HepG2 (cell line): Measurements from ENCODE around the gene TJP2. TPM values are rescaled to one million over a fixed set of nuclear protein-coding genes. Genes with fewer than 3 reads are reported as not detected.

Source experiments
- CREB1 ChIP-seq, 2 experiments: fragments of 450-650 bp in 1 of 2; IDR thresholded peaks; 2 replicates each; pipeline ENCODE4 v1.6.1; 2016 to 2017; ENCODE audit warnings: control low read depth in 1 of 2, mild to moderate bottlenecking in 1 of 2, missing compliant biosample characterization in 1 of 2, missing genetic modification characterization in 1 of 2
- DR1 ChIP-seq: sonication (generic); formaldehyde crosslinking; IDR thresholded peaks from 2 replicates; pipeline ENCODE4 v1.8.0; 2021; ENCODE audit warnings: mild to moderate bottlenecking, missing genetic modification reagents, inconsistent platforms
- ETV5 ChIP-seq: IDR thresholded peaks from 2 replicates; pipeline ENCODE4 v1.6.1; 2018; ENCODE audit warnings: missing biosample characterization, missing genetic modification reagents, inconsistent platforms, borderline replicate concordance
- FOXO1 ChIP-seq: sonication (generic); formaldehyde crosslinking; IDR thresholded peaks from 2 replicates; pipeline ENCODE4 v1.4.0; 2020; ENCODE audit warnings: missing genetic modification reagents
- HDAC2 ChIP-seq: sonication (generic); formaldehyde crosslinking; IDR thresholded peaks from 2 replicates; pipeline ENCODE4 v1.4.0; 2020; ENCODE audit warnings: missing genetic modification reagents
- JUN ChIP-seq: sonication (generic); formaldehyde crosslinking; IDR thresholded peaks from 2 replicates; pipeline ENCODE4 v1.4.0; 2020; ENCODE audit warnings: mild to moderate bottlenecking, missing genetic modification reagents
- MED8 ChIP-seq: sonication (generic); formaldehyde crosslinking; IDR thresholded peaks from 2 replicates; pipeline ENCODE4 v1.8.1; 2023; ENCODE audit warnings: mild to moderate bottlenecking, missing genetic modification reagents; ENCODE audit not compliant: insufficient replicate concordance
- NCOA2 ChIP-seq: sonication (generic); formaldehyde crosslinking; IDR thresholded peaks from 2 replicates; pipeline ENCODE4 v1.8.0; 2022; ENCODE audit warnings: inconsistent platforms
- PLRG1 ChIP-seq: fragments of 450-650 bp; conservative IDR thresholded peaks from 2 replicates; pipeline ENCODE4 v1.6.1; 2016
- RCOR2 ChIP-seq: IDR thresholded peaks from 2 replicates; pipeline ENCODE4 v1.6.1; 2016; ENCODE audit warnings: missing biosample characterization, missing genetic modification reagents
- RFXAP ChIP-seq: sonication (generic); formaldehyde crosslinking; IDR thresholded peaks from 2 replicates; pipeline ENCODE4 v1.4.0; 2020; ENCODE audit warnings: missing genetic modification reagents, borderline replicate concordance
- SOX6 ChIP-seq, 2 experiments: fragments of 450-650 bp in 1 of 2; sonication (generic) in 1 of 2; formaldehyde crosslinking in 1 of 2; IDR thresholded peaks; 2 replicates each; pipeline versions ENCODE4 v1.4.0 to v1.6.1; 2017 to 2020; ENCODE audit warnings: antibody characterized with exemption in 1 of 2, mild to moderate bottlenecking in 1 of 2, missing genetic modification reagents in 1 of 2
- ZNF10 ChIP-seq: sonication (generic); formaldehyde crosslinking; IDR thresholded peaks from 2 replicates; pipeline ENCODE4 v1.4.0; 2020; ENCODE audit warnings: mild to moderate bottlenecking, low read depth, missing genetic modification reagents, borderline replicate concordance
- ZNF136 ChIP-seq: sonication (generic); formaldehyde crosslinking; IDR thresholded peaks from 2 replicates; pipeline ENCODE4 v1.8.1; 2022; ENCODE audit warnings: low read depth, mild to moderate bottlenecking, moderate library complexity, missing genetic modification reagents
- ZNF205 ChIP-seq: IDR thresholded peaks from 2 replicates; pipeline ENCODE4 v1.6.1; 2018; ENCODE audit warnings: missing biosample characterization, missing genetic modification reagents
- ZNF354B ChIP-seq: sonication (generic); formaldehyde crosslinking; IDR thresholded peaks from 2 replicates; pipeline ENCODE4 v1.8.0; 2022; ENCODE audit warnings: mild to moderate bottlenecking, missing genetic modification reagents
- ZNF431 ChIP-seq: sonication (generic); formaldehyde crosslinking; IDR thresholded peaks from 2 replicates; pipeline ENCODE4 v1.9.0; 2022; ENCODE audit warnings: missing genetic modification reagents, low read depth, mild to moderate bottlenecking, borderline replicate concordance
- ZNF441 ChIP-seq: sonication (generic); formaldehyde crosslinking; IDR thresholded peaks from 2 replicates; pipeline ENCODE4 v1.7.0; 2021; ENCODE audit warnings: missing genetic modification reagents, borderline replicate concordance
- ZNF879 ChIP-seq: sonication (generic); formaldehyde crosslinking; IDR thresholded peaks from 2 replicates; pipeline ENCODE4 v1.8.1; 2023; ENCODE audit warnings: missing genetic modification reagents
- polyA plus RNA-seq, 8 experiments: library from polyadenylated mRNA; depleted of rRNA in 3 of 8; stranded (reverse) in 7 of 8; unstranded in 1 of 8; fragments of >200 nt; fragmentation: Illumina TruSeq in 4 of 8; extraction: Trizol in 4 of 8; gene quantifications; 2 replicates each; pipeline versions ENCODE4 v1.2.1 to v1.2.3, GENCODE V29; 2011 to 2016; ENCODE audit warnings: low read depth in 4 of 8, missing spikeins in 1 of 8, mixed read lengths in 1 of 8; ENCODE audit not compliant: insufficient read depth in 1 of 8
- total RNA-seq, 5 experiments: library from RNA; depleted of rRNA; stranded (reverse); fragments of >200 nt; fragmentation: Illumina TruSeq; extraction: Trizol; gene quantifications; 2 replicates each; pipeline ENCODE4 v1.2.3, GENCODE V29; 2016; ENCODE audit warnings: low read depth in 1 of 5
- TF ChIP-seq, protein P1 (sequence below): sonication (generic); formaldehyde crosslinking; IDR thresholded peaks from 2 replicates; pipeline ENCODE4 v1.5.1; 2020; ENCODE audit warnings: mild to moderate bottlenecking, missing genetic modification reagents
- TF ChIP-seq, protein P2 (sequence below): sonication (generic); formaldehyde crosslinking; IDR thresholded peaks from 2 replicates; pipeline ENCODE4 v1.9.0; 2021; ENCODE audit warnings: missing genetic modification reagents, borderline replicate concordance
- TF ChIP-seq, protein P3 (sequence below): IDR thresholded peaks from 2 replicates; pipeline ENCODE4 v1.6.1; 2016; ENCODE audit warnings: missing biosample characterization, missing genetic modification reagents, low read depth

Gene TJP2
- total and polyA plus RNA-seq, 2 of the 13 experiments (the other 11 are each of a cell fraction or from before 2014, with no cell fraction given): 109 to 110 TPM

- TF ChIP-seq, protein P1, sequence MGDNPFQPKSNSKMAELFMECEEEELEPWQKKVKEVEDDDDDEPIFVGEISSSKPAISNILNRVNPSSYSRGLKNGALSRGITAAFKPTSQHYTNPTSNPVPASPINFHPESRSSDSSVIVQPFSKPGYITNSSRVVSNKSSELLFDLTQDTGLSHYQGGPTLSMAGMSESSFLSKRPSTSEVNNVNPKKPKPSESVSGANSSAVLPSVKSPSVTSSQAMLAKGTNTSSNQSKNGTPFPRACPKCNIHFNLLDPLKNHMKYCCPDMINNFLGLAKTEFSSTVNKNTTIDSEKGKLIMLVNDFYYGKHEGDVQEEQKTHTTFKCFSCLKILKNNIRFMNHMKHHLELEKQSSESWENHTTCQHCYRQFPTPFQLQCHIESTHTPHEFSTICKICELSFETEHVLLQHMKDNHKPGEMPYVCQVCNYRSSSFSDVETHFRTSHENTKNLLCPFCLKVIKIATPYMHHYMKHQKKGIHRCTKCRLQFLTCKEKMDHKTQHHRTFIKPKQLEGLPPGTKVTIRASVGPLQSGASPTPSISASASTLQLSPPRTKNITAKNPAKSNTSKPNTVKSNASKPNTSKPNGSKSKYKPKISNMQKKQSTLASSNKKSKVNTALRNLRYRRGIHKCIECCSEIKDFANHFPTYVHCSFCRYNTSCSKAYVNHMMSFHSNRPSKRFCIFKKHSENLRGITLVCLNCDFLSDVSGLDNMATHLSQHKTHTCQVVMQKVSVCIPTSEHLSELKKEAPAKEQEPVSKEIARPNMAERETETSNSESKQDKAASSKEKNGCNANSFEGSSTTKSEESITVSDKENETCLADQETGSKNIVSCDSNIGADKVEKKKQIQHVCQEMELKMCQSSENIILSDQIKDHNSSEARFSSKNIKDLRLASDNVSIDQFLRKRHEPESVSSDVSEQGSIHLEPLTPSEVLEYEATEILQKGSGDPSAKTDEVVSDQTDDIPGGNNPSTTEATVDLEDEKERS (CRISPR knock-in tag): no peak
- TF ChIP-seq CREB1 (IDR thresholded peaks at IDR 0.05) (no peak), CREB1 (CRISPR knock-in tag; IDR thresholded peaks at IDR 0.05) (peak; percentile 82), HDAC2 (CRISPR knock-in tag) (0 out of 2 replicates have a peak, but pooled peaks have one; percentile 30), DR1 (no peak), PLRG1 (no peak), ZNF10 (CRISPR knock-in tag) (no peak), ETV5 (CRISPR knock-in tag) (peak; percentile 75; the same call in 1 of the 2 replicates), JUN (CRISPR knock-in tag) (peak; percentile 81), MED8 (CRISPR knock-in tag) (no peak), ZNF136 (no peak), FOXO1 (CRISPR knock-in tag) (no peak; the same call in 1 of the 2 replicates), ZNF354B (no peak), RCOR2 (CRISPR knock-in tag) (peak; percentile 54; the same call in 1 of the 2 replicates), ZNF205 (no peak), SOX6 (IDR thresholded peaks at IDR 0.05) (no peak), SOX6 (CRISPR knock-in tag; IDR thresholded peaks at IDR 0.05) (peak; percentile 73; the same call in 1 of the 2 replicates), ZNF431 (CRISPR knock-in tag) (no peak), ZNF879 (no peak), NCOA2 (CRISPR knock-in tag) (peak; percentile 57; the same call in 1 of the 2 replicates), ZNF441 (CRISPR knock-in tag) (no peak), RFXAP (CRISPR knock-in tag) (no peak)
- TF ChIP-seq, protein P2, sequence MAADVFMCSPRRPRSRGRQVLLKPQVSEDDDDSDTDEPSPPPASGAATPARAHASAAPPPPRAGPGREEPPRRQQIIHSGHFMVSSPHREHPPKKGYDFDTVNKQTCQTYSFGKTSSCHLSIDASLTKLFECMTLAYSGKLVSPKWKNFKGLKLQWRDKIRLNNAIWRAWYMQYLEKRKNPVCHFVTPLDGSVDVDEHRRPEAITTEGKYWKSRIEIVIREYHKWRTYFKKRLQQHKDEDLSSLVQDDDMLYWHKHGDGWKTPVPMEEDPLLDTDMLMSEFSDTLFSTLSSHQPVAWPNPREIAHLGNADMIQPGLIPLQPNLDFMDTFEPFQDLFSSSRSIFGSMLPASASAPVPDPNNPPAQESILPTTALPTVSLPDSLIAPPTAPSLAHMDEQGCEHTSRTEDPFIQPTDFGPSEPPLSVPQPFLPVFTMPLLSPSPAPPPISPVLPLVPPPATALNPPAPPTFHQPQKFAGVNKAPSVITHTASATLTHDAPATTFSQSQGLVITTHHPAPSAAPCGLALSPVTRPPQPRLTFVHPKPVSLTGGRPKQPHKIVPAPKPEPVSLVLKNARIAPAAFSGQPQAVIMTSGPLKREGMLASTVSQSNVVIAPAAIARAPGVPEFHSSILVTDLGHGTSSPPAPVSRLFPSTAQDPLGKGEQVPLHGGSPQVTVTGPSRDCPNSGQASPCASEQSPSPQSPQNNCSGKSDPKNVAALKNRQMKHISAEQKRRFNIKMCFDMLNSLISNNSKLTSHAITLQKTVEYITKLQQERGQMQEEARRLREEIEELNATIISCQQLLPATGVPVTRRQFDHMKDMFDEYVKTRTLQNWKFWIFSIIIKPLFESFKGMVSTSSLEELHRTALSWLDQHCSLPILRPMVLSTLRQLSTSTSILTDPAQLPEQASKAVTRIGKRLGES (CRISPR knock-in tag): no peak
- TF ChIP-seq, protein P3, sequence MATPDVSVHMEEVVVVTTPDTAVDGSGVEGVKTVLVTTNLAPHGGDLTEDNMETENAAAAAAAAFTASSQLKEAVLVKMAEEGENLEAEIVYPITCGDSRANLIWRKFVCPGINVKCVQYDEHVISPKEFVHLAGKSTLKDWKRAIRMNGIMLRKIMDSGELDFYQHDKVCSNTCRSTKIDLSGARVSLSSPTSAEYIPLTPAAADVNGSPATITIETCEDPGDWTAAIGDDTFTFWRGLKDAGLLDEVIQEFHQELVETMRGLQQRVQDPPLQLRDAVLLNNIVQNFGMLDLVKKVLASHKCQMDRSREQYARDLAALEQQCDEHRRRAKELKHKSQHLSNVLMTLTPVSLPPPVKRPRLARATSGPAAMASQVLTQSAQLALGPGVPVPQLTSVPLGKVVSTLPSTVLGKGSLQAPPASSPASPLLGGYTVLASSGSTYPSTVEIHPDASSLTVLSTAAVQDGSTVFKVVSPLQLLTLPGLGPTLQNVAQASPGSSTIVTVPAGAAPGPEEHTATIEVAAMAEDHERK (CRISPR knock-in tag): no peak
These were observed 6.6 kb downstream of the TJP2 start (continued) for GRCh38 chr9:69180670-69181069.
